ENCODE data around the gene FAM174B. TPM values are rescaled to one million over a fixed set of nuclear protein-coding genes. Genes with fewer than 3 reads are reported as not detected.
A peak's percentile ranks its signal among the peaks of the same experiment; 100 is the strongest.

Gene FAM174B
- total RNA-seq, 1 donor from 2014 or later = 24.0 TPM

DNA sequence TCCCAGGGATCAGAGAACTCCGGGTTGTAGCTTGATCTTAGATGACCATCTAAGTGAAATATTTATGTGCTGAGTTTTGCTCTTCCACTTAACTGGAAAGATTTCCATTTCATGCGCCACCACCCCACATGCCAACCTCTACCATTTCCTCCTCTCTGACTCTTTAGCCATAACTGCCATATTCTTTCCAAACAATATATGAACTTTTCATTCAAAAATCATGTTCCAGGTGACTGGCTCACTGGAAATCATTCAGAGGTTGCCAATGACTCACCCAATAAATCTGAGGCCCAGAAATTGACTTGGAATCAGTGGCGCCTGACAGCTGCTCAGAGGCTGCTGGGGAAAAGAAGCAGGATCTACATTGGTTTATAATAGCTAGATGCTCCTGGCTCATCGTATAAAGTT is 31.6 kb upstream of the FAM174B start:
- Mint-ChIP-seq H3K4me1 (ENCODE audit: low read depth) (peaks cover 12% of the 10 kb centered on the region), H3K27me3 (ENCODE audit: low read depth) (peaks cover 4% of the 10 kb centered on the region), H3K9me3 (ENCODE audit: low read depth) (peaks cover 11% of the 10 kb centered on the region), H3K4me3 (ENCODE audit: unreplicated experiment) (no peak overlapping the region), H3K27ac (ENCODE audit: unreplicated experiment) (no peak overlapping the region), H3K36me3 (ENCODE audit: low read depth) (peaks cover 3% of the 10 kb centered on the region)
- DNase-seq (ENCODE audit: low spot score) = no peak
- no peak for TF ChIP-seq CTCF (IDR thresholded peaks at IDR 0.05)

DNA sequence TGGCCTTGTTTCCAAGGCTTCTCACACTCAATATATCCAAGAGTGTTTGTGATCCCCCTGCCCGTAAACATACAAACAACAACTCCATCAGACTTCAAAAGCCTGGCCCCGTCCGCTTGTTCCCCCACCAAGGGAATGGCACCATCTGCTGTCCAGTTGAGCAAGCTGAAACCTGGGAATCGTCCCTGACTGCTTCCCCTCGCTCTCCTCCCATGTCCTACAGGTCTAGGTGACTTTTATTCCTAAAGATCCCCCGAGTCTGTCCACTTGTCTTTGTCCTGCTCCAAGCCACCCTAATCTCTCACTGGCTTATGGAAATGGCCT is 27.9 kb upstream of the FAM174B start:
- Mint-ChIP-seq H3K36me3 (ENCODE audit: low read depth) (peaks cover 3% of the 10 kb centered on the region), H3K4me1 (ENCODE audit: low read depth) (peaks cover 23% of the 10 kb centered on the region), H3K27ac (ENCODE audit: unreplicated experiment) (no peak overlapping the region), H3K27me3 (ENCODE audit: low read depth) (peaks cover 4% of the 10 kb centered on the region), H3K4me3 (ENCODE audit: unreplicated experiment) (no peak overlapping the region), H3K9me3 (ENCODE audit: low read depth) (peaks cover 4% of the 10 kb centered on the region)
- TF ChIP-seq CTCF (IDR thresholded peaks at IDR 0.05) = peak; percentile 84
- DNase-seq (ENCODE audit: low spot score) = no peak

DNA sequence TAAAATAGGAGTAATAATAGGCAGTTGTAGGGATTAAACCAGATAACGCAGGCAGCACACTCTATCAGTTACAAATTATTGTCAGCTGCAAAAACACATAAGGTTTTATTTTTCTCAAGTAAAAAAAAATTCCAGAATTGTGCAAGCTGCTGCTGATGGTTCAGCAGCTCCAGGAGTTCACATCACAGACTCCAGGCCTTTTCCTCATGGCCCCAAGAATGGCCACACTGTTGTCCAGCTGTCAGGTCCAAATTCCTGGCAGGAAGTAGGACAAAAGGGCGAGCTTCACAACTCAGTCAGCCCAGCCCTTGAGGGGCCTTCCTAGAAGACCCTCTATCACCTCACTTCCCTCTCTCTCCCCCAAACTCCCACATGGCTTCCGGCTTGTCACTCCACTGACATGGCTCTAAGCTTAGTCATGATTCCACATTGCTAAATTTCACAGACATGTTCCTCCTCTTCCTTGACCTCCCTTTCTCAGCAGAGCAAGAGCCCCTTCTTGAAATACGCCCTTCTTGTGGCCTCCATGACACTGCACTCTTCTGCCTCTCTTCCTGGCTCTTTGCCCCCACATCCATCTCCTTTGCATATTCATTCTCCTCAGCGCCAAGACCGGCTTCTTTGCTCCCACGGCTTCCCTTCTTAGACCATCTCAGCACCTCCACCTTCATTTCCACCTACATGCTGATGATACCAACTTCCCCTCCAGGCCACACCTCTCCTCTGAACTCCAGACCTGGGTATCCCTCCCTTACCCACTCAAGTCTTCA is 27.4 kb upstream of the FAM174B start:
- Mint-ChIP-seq H3K4me1 (ENCODE audit: low read depth) (peaks cover 26% of the 10 kb centered on the region), H3K27ac (ENCODE audit: unreplicated experiment) (no peak overlapping the region), H3K27me3 (ENCODE audit: low read depth) (peaks cover 6% of the 10 kb centered on the region), H3K4me3 (ENCODE audit: unreplicated experiment) (no peak overlapping the region), H3K36me3 (ENCODE audit: low read depth) (no peaks in the 10 kb centered on the region), H3K9me3 (ENCODE audit: low read depth) (no peaks in the 10 kb centered on the region)
- no peak for TF ChIP-seq CTCF (IDR thresholded peaks at IDR 0.05)
- DNase-seq (ENCODE audit: low spot score) = no peak

DNA sequence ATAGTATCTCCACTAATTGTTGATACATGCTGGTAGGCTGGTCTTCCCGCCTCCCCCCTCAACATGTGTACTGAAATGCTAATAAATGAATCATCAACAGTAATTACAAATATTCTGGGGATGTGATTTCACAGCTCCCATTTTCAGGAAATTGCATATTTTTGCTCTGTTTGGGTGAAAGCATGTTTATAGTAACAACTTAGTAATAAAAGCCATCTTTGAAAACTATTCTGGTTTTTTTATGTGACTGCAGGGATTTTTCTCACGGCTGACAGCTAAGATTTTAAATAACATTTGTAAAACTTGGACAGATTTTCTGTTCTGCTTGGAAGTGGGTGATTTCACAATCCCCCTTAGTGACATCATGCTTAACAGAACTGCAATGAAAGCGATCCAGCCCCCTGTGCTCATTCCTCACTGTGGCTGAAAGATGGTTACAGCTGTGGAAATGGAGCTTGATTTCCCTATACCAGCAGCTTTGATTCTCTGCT is 25.6 kb upstream of the FAM174B start:
- no peak for TF ChIP-seq CTCF (IDR thresholded peaks at IDR 0.05)
- Mint-ChIP-seq H3K36me3 (ENCODE audit: low read depth) (no peaks in the 10 kb centered on the region), H3K4me1 (ENCODE audit: low read depth) (peaks cover 26% of the 10 kb centered on the region), H3K27me3 (ENCODE audit: low read depth) (peaks cover 6% of the 10 kb centered on the region), H3K27ac (ENCODE audit: unreplicated experiment) (peak overlapping the region; percentile 57), H3K4me3 (ENCODE audit: unreplicated experiment) (no peak overlapping the region), H3K9me3 (ENCODE audit: low read depth) (peaks cover 5% of the 10 kb centered on the region)
- no peak for DNase-seq (ENCODE audit: low spot score)

DNA sequence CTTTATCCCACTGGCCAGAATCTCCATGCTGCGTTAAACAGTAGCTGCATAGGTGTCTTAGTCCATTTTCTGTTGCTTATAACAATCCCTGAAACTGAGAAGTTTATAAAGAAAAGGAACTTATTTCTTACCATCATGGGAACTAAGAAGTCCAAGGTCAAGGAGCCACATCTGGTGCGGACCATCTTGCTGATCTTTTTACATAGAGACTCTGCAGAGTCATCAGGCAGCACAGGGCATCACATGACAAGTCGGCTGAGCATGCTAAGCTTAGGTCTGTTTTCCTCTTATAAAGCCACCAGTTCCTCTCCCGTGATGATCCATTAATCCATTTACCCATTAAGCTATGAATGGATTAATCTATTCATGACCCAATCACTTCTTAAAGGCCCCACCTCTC is 22.4 kb upstream of the FAM174B start:
- H3K9me3 Mint-ChIP-seq (ENCODE audit: low read depth) = peaks cover 5% of the 10 kb centered on the region
- H3K36me3 Mint-ChIP-seq (ENCODE audit: low read depth) = no peaks in the 10 kb centered on the region
- H3K4me1 Mint-ChIP-seq (ENCODE audit: low read depth) = peaks cover 22% of the 10 kb centered on the region
- peaks cover 2% of the 10 kb centered on the region for H3K27me3 Mint-ChIP-seq (ENCODE audit: low read depth)
- no peak overlapping the region for H3K27ac Mint-ChIP-seq (ENCODE audit: unreplicated experiment)
- no peak overlapping the region for H3K4me3 Mint-ChIP-seq (ENCODE audit: unreplicated experiment)
- no peak for TF ChIP-seq CTCF (IDR thresholded peaks at IDR 0.05)
- no peak for DNase-seq (ENCODE audit: low spot score)

All from chondrocyte (in vitro differentiated cells).